GM21825 (cell line): ENCODE measurements around the gene PLK5.
"Not testable (repeated sequence)": the region's sequence is repeated elsewhere in the genome, so short reads cannot be mapped to it uniquely, and the experiment has no call there.

ENCODE experiments used
- ATAC-seq: cut with Tn5 transposase; IDR thresholded peaks from one replicate; pipeline ENCODE4 v1.9.1; 2021; ENCODE audit warnings: mild to moderate bottlenecking, moderate library complexity; ENCODE audit not compliant: unreplicated experiment

PLK5 gene, protein sequence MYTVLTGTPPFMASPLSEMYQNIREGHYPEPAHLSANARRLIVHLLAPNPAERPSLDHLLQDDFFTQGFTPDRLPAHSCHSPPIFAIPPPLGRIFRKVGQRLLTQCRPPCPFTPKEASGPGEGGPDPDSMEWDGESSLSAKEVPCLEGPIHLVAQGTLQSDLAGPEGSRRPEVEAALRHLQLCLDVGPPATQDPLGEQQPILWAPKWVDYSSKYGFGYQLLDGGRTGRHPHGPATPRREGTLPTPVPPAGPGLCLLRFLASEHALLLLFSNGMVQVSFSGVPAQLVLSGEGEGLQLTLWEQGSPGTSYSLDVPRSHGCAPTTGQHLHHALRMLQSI

DNA sequence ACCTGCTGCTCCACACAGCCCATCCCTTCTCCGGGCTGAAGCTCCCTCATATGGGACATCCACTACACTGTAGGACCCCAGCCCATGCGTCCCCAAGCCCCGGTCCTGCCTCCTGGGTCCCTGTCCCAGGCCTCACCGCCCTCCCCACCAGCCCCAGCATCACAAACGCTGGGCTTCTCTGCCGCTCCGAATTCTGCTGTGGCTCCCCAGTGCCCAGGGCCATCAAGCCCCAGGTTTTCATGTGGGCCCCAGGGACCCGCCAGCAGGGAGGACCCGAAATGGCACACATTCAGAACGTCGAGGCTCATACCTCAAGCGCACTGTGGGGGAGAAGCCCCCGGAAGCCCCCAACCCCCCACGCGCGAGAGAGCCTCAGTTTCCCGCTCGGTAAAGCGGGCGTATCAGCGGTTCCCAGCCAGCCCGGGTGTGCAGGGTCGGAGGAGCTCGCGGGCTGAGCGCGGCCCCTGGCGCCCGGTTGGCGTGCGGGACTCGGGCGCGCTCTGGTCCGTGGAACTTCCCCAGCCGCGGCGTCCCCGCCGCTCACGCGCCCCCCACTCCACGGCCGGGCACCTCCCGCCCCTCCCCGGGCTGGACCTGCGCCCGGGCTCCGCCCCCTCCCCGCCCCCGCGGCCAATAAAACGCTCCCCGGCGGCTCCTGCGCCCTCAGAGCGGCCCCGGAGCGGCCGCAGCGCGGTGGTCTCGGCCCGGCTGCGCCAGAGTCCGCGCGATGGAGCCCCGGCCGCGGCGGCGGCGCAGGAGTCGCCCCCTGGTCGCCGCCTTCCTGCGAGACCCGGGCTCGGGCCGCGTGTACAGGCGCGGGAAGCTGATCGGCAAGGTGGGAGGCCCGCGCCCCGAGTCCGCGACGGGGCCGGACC is at the start of gene PLK5:
TSS of gene PLK5 (plus strand) at position 666 of the 875 bp plus-strand sequence. CDS start 2,920 bp downstream, outside the sequence.
- ATAC-seq, result no peak

DNA sequence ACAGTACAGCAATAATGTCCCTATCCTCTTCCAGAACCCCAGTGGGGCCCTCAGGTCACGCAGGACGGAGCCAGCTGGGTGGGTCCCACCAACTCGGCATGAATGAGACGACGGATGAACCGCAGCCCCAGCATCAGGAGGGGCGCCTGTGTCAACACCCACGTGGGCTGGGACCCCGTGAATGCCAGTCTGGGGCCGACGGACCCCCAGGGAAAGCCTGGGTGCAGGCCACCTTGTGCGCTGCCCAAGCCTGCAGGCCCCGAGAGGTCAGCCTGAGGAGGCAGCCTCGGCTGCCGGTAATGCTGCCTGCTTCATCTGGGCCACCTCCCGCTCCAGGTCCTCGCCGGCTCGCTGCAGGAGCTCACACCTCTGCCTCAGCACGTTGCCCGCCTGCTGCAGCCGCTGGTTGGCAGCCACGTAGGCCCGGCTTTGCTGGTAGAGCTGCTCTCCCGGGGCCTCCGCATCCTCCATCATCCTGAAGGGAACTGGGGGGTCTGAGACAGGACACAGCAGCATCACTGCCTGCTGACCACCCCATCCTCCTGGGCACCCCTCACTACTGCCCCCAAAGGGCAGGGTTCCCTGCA is 49.0 kb upstream of the PLK5 start:
- ATAC-seq, result no peak

DNA sequence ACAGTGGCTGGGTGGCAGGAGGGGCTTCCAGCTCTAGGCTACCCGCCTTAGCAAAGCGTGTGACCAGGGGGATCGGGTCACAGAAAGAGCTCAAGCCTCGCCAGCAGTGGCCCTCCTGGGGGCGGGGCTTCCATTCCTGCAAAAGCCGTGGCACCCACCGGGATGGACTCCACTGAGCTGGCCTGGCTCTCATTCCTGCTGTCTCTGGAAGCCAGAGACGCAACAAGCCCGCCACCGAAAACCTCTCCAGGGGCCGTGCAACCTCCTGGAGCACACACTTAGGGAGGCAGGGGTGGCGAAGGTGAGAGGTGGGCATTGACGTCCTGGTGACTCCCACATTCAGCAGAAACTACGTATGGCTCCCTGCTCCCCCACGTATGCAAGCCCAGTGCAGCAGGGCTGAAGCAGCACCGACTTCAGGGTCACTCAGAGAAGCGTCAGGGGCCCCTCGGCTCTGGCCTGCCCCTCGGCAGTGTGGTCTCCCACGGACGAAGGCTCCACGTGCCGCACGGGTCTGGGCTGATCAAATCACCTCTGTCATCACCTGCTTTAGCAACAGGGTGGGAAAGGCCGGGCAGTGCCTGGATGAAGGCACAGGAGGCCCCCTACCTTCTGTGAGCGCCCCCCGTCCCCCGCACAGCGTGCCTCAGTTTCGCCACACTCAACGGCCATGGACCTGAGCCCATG is 48.0 kb upstream of the PLK5 start:
- no peak for ATAC-seq

DNA sequence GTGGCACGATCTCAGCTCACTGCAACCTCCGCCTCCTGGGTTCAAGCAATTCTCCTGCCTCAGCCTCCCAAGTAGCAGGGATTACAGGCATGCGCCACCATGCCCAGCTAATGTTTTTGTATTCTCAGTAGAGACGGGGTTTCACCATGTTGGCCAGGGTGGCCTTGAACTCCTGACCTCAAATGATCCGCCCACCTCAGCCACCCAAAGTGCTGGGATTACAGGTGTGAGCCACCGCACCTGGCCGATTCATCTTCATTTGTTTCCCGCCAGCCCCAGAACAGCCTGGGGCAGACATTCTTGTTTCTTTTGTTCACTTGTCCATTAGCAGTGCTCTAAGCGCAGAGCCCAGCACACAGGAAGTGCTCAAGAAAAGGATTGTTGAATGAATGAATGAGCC is 46.8 kb upstream of the PLK5 start:
- ATAC-seq, result not testable (repeated sequence)

DNA sequence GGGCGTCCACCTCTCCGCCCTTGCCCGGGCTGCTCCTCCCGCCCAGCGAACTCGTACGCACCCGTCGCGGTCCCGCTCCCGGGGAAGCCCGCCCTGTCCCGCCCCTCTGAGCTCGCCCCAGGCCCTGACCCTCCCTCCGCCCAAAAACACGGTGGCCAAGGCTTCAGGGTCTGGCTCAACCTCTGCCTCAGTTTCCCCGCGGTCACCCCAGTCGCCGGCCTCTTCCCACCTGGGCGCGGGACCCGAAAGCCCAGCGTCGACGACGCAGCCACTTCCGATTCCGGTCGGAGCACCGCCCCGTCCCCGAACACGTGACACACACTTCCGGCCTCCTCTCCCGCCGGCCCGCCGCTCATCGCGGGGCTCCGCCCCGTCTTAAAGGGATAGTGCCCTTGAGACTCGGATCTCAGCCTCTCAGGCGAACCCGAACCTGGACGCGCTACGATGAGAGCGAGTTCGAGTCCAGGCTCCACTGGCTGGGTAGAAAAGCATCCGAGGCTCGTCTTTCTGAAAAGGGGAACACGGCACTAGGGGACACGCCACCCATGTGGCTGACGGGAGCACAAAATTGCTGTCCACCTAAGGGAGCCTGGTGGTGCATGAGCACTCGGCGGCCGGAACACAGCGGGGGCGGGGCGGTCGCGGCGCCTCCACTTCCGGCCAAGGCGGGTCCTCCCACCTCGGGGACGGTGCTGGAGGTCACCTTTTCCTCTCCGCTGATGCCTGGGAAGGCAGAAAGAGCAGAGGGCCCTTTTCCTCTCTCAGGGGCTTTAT is 44.8 kb upstream of the PLK5 start, which contains the start of gene C19orf25:
TSS of gene C19orf25 (minus strand) at position 282 of the 774 bp plus-strand sequence. CDS start 312 bp downstream, outside the sequence.
- peak; percentile 60 for ATAC-seq

DNA sequence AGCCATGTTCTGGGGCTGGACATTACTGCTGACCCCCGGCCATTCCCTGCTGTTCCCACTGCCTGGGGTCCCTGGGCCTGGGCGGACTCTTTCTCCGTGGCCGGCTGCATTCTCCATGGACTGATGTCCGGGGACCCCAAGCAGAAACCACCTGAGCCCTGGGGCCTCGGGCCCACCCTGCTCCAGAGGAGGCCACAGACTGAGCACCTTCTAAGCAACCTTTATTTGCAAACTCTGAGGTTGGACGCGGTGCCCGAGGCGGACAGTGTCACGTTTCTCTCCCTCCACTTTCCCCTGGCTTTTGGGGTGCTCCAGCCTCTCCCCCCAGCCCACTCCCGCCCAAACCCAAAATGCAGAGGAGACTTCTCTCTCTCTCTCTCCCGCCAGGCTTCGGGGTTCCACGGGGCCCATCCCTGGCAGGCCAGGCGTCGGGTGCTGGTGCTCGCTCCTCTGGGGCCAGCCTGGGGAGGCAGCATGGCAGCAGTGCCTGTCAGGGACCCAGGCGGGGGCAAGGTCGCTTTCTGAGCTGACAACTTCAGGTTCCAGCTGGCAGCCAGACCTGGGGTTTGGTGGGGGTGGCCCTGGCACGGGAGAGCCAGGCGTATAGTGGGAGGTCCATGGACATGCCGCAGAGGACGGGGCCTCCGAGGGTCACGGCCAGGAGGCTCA is 42.5 kb upstream of the PLK5 start:
- no peak for ATAC-seq

DNA sequence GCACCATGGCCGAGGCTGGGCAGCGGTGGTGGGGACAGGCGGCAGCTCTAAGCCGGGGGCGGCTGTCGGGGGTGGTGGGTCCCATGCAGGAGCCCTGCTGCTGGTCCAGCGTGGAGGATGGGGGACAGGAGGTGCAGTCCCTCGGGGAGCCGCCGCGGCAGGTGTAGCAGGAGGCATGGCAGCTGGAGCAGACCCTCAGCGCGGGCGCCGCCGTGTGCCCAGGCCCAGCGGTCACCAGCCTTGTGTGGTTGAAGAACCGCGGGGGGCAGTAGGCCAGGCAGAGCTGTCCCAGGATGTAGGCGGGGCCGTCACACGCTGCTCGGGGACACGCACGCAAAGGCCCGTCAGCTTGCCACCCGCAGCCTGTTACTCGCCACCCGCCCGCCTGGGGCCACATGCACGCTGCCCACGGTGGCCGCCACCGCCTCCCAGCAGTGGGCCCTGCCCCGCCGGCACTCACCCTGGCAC is 42.0 kb upstream of the PLK5 start:
- ATAC-seq, result no peak

DNA sequence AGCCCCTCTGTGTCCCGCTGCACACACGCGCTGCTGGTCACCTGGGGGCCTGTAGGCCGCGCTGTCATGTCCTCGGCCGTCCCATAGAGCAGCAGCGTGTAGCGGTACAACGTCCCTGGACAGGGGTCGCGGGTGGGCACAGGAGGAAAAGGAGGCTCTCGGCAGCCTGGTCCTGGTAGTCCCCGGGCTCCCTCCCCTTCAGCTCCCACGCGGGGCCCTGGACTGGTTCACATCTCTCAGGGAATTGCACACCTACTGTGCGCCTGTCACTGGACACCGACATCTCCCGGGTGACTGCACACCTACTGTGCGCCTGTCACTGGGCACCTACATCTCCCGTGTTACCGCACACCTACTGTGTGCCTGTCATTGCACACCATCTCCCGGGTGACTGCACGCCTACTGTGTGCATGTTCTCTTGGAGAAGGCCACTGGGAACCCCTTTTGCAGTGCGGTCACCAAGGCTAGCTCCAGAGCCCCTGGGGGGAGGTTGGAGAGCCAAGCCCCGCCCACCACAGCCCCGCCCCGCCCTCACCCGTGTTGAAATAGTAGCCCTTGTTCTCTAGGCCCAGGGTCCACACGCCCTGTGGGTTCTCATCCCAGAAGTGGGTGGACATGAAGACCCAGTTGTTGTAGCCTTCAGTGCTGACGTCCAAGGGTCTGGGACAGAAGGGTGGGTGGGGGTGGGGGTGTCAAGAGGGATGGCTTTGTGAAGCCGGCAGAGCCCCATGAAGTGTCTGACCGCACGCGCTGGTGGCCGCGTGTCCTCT is 41.3 kb upstream of the PLK5 start:
- ATAC-seq, result no peak

DNA sequence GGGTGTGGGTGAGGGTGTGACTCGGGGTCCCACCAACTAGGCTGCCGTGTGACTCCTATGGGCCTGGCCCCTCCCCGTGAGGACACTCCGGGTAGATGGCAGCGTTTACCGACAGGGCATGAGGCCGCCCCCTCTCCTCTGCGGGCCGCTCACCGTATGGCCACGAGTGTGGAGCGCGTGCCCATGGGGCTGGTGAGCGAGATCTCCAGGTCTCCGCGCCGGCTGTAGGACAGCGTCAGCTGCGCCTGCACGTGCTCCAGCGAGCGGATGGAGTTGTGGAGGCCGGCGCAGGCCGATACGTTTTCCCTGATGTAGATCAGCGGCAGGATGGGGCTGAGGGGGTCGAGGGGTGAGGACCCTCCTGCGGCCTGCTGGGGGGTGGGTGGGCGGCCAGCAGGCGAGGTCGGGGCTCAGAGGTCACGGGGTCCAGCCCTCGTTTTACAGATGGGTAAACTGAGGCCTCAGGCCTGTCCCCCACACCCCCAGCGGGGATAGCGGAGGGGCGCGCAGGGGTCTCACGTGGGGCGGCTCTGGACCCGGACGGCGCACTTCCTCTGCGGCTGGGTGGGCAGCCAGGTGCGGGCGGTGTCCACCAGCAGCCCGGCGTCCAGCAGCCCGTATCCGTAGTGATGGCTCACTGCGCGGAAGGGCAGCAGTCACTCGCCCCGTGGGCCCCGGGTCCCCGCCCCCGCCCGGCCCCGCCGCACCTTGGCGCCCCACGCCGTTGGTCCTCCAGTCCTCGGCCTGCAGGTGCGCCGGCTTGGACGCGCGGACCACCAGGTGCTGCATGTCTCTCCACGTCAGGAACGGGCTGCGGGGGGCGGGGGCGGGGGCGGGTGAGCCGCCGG is 40.5 kb upstream of the PLK5 start:
- ATAC-seq, result no peak

DNA sequence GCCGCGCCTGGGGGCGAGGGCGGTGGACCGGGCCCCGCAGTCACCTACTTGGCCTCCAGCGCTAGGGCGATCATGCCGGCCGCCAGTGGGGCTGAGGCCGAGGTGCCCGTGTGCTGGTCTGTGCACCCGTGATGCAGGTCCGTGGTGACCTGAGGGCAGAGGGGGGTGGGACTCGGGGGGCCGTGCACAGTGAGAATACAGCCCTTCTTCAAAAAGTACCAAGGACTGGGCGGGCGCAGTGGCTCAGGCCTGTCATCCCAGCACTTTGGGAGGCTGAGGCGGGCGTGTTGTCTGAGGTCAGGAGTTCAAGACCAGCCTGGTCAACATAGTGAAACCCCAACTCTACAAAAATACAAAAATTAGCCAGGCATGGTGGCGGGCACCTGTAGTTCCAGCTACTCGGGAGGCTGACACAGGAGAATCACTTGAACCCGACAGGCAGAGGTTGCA is 39.9 kb upstream of the PLK5 start:
- no peak for ATAC-seq

DNA sequence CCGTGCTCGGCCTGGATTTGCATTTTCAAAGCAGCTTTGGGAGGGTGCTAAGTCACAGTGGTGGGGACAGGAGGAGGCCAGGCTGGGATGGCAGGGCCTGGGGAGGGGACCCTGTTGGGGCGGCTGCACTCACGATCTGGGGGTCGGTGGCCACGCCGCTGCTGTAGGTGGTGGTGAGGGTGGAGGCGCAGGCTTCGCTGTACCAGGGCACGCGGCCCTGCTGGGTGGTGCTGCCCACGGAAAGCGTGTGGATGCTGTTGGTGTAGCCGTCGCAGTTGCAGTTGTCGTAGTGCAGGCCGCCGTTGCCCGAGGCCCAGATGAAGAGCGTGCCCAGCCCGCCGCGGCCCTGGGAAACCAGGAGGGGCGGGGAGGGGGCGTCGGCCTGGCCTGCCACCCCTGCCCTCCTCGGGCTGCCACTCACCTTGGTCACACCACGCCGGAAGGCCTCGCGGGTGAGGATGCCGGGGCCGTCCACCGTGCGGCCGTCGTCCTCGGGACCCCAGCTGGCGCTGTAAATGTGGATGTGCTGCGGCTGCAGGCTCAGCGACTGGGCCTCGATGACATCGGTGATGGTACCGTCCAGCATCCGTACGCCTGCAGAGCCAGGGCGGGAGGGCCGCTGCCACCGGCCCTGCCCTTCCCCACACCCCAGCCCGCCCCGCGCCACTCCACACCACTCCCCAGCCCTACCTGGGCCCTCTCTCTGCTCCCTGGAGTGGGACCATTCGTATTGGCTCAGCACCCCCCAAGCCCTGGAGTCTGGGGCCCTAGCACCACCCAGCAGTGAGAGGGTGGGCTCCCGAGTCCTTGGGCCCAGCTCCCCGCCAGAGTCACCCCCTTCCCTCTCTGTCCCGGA is 36.9 kb upstream of the PLK5 start:
- no peak for ATAC-seq

DNA sequence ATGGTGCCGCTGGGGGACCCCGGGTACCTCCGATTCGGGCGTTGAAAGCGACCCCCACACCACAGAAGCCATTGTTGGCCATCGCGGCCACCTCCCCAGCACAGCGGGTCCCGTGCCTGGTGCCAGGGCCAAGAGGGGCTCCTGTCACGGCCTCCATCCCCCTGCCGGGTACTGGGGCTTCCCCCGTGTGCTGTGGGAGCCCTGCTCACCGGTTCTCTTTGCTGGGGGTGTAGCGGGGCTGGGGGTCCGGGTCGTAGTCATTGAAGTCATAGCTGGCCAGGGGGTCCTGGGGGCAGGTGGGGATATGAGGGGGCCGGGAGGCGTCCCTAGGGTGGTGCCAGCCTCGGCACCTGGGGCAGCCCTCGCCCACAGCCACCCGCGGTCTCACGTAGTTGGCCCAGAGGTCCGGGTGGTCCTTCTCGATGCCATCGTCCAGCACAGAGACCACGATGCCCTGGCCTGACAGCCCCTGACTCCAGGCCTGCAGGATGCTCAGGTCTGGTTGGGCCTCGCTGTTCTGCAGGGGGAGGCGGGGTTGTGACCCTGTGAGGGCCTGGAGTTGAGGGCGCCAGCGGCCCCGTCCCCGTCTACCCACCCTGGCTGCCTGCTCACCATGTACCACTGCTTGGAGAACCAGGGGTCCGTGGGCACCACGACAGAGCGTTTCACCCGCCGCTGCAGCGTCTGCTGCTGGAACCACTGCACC is 36.1 kb upstream of the PLK5 start:
- ATAC-seq, result no peak

DNA sequence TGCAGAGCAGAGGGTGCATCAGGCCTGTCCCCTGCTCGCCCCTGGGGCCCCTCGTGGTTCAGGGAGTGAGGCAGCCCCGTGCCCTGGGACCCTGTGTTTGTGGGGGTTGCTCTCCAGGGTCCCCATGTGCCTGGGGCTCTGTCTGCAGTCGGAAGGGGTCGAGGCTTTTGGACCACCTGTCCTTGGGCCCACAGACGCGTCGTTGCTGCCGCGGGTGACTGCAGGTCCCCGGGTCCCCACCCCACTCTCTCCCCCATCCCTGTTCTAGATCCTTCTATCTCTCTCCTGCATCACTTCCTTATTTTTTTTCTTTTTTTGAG is 35.6 kb upstream of the PLK5 start:
- no peak for ATAC-seq

DNA sequence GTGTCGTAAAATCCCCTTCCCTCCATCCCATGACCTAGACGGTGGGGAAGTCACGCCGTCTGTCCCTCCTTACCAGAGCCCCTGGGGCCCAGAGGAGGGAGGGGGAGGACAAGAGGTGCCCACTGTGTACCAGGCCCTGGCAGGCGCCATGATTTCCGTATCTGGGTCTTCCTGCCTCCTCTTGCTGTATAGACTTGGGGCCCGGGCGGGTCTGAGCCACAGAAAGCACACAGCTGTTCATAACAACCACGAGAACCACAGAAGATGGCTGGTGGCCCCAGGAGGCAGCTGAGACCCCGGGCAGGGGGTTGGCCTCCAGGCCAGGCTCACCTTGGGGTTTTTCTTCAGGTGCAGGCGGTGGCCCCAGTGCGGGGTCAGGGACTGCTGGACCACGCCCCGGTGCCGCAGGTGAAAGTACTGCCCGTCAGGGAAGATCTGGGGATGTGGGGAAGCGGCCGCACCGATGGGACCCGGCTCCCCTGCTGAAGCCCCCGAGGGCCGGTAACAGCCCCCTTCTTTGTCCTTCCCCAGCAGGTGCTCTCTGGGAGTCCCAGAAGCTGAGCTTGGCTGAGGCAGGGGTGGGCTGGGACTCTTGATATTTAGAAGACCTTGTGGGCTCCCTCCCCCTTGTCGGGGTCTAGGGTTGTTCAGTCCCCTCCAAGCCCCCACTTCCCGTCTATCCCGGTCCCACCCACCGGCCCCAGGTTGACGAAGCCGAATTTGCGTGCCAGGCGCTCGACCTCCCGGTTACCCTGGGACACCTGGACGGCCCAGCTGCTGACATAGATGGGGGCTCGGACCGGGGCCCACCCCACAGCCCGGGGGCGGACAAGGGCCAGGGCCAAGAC is 34.2 kb upstream of the PLK5 start:
- ATAC-seq, result no peak

DNA sequence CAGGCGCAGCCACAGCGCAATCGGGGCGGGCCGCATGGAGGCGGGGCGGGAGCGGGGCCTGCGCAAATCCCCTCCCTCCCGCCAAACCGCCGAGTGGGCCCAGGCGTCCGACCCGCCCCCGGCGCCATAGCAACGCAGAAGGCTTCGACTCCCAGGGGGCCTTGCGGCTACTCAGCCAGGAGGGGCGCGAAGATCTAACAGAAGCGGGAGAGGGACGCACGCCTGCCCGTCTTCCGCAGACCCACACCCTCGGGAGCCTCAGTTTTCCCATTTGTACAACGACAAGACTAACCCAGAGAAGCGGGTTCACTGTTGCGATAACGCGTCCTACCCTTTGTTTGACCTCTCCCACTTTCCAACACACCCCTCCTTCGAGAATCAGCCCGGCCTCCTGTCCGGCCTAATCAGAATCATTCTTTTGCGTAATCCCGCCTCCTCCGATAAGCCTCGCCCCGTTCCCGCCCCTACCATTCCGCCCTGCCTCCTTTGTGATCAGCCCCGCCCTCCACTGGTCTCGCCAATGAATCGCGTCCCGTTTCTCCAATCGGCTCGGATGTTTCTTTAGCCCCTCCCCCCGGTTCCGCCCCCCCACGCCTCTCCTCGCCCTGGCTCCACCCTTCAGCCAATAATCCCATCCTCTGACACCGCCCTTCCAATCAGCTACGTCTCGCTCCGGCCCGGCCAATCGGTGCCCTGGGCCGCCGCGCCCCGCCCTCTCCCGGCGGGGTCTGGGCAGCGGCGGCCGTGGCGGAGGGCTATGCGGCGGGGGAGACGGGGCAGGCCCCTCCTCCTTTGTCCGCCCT is 33.4 kb upstream of the PLK5 start, which contains the start of gene PCSK4:
TSS of gene PCSK4 (minus strand) at position 40 of the 803 bp plus-strand sequence. CDS start at position 36, 4 bp downstream.
- ATAC-seq, result peak; percentile 73
